ENCODE measurements around the gene GGA1.
"Not testable (repeated sequence)": the region's sequence is repeated elsewhere in the genome, so short reads cannot be mapped to it uniquely, and the experiment has no call there.

The GGA1 gene

GRCh38 chr22:37650463-37651136 is 42.0 kb downstream of the GGA1 start:
- no peak for DNase-seq (ENCODE audit: low read depth in 2 of 2)

GRCh38 chr22:37654563-37655251 is 46.1 kb downstream of the GGA1 start:
- no peak for DNase-seq (ENCODE audit: low read depth in 2 of 2)

- DNase-seq (ENCODE audit: low read depth in 2 of 2), result no peak
These were observed 46.6 kb downstream of the GGA1 start for GRCh38 chr22:37655252-37655563.

GRCh38 chr22:37656583-37656982 is 47.9 kb downstream of the GGA1 start:
- not testable (repeated sequence) for DNase-seq (ENCODE audit: low read depth in 2 of 2)

- no peak for DNase-seq (ENCODE audit: low read depth in 2 of 2)
These were observed 49.0 kb downstream of the GGA1 start for GRCh38 chr22:37657590-37658132.

GRCh38 chr22:37658133-37659065 is 49.8 kb downstream of the GGA1 start, which contains the start of gene PDXP:
Gene PDXP, plus strand, starts transcription at chr22:37658723. Its CDS starts 60 bp downstream, at chr22:37658783.
- peak; percentile 97 for DNase-seq (ENCODE audit: low read depth in 2 of 2)

- DNase-seq (ENCODE audit: low read depth in 2 of 2), result no peak
These were observed 50.6 kb downstream of the GGA1 start for GRCh38 chr22:37659066-37659896.

- DNase-seq (ENCODE audit: low read depth in 2 of 2), result no peak
These were observed 51.5 kb downstream of the GGA1 start for GRCh38 chr22:37659897-37660708.

- no peak for DNase-seq (ENCODE audit: low read depth in 2 of 2)
These were observed 52.0 kb downstream of the GGA1 start for GRCh38 chr22:37660709-37661045.

GRCh38 chr22:37661160-37661924 is 52.7 kb downstream of the GGA1 start:
- DNase-seq (ENCODE audit: low read depth in 2 of 2), result no peak

- DNase-seq (ENCODE audit: low read depth in 2 of 2), result no peak
These were observed 53.4 kb downstream of the GGA1 start for GRCh38 chr22:37662039-37662438.

GRCh38 chr22:37663521-37664140 is 55.0 kb downstream of the GGA1 start:
- DNase-seq (ENCODE audit: low read depth in 2 of 2), result no peak

- DNase-seq (ENCODE audit: low read depth in 2 of 2), result no peak
These were observed 55.8 kb downstream of the GGA1 start for GRCh38 chr22:37664249-37665101.

GRCh38 chr22:37665487-37665886 is 56.9 kb downstream of the GGA1 start:
- no peak for DNase-seq (ENCODE audit: low read depth in 2 of 2)

- DNase-seq (ENCODE audit: low read depth in 2 of 2), result no peak
These were observed 61.0 kb downstream of the GGA1 start for GRCh38 chr22:37669586-37669985.

GRCh38 chr22:37672206-37672919 is 63.7 kb downstream of the GGA1 start:
- DNase-seq (ENCODE audit: low read depth in 2 of 2), result no peak

GRCh38 chr22:37672920-37673455 is 64.4 kb downstream of the GGA1 start:
- DNase-seq (ENCODE audit: low read depth in 2 of 2), result no peak
